Left forelimb (tissue), 1 donor: Measurements from ENCODE around the gene AFF3.

Experiments
- DNase-seq: peaks from one replicate; pipeline ENCODE4 v3.0.0-alpha.2; 2018; ENCODE audit warnings: low spot score

Gene AFF3

GRCh38 chr2:100043081-100043890 lies 99.1 kb downstream of the AFF3 start:
- DNase-seq = no peak

- DNase-seq = no peak
These were observed 99.8 kb downstream of the AFF3 start for GRCh38 chr2:100042562-100042961.

GRCh38 chr2:100041946-100042345 lies 100.4 kb downstream of the AFF3 start:
- DNase-seq = no peak

GRCh38 chr2:100041385-100041784 lies 101.0 kb downstream of the AFF3 start:
- DNase-seq = no peak

GRCh38 chr2:100040906-100041305 lies 101.5 kb downstream of the AFF3 start:
- no peak for DNase-seq

- DNase-seq = no peak
These were observed 103.0 kb downstream of the AFF3 start for GRCh38 chr2:100039291-100039980.

- DNase-seq = no peak
These were observed 104.4 kb downstream of the AFF3 start for GRCh38 chr2:100038011-100038410.

GRCh38 chr2:100036793-100037192 lies 105.6 kb downstream of the AFF3 start:
- no peak for DNase-seq

- DNase-seq = no peak
These were observed 106.4 kb downstream of the AFF3 start for GRCh38 chr2:100036026-100036425.

GRCh38 chr2:100034431-100034830 lies 108.0 kb downstream of the AFF3 start:
- no peak for DNase-seq

- no peak for DNase-seq
These were observed 108.4 kb downstream of the AFF3 start for GRCh38 chr2:100033976-100034375.

- no peak for DNase-seq
These were observed 110.8 kb downstream of the AFF3 start for GRCh38 chr2:100031604-100032003.

GRCh38 chr2:100029460-100029859 lies 112.9 kb downstream of the AFF3 start:
- no peak for DNase-seq

- no peak for DNase-seq
These were observed 120.5 kb downstream of the AFF3 start for GRCh38 chr2:100021791-100022340.

- no peak for DNase-seq
These were observed 122.9 kb downstream of the AFF3 start for GRCh38 chr2:100019499-100019898.

- DNase-seq = no peak
These were observed 123.8 kb downstream of the AFF3 start for GRCh38 chr2:100018341-100019193.

GRCh38 chr2:100017633-100018032 lies 124.8 kb downstream of the AFF3 start:
- no peak for DNase-seq

- no peak for DNase-seq
These were observed 125.6 kb downstream of the AFF3 start for GRCh38 chr2:100016756-100017155.

- DNase-seq = no peak
These were observed 126.5 kb downstream of the AFF3 start for GRCh38 chr2:100015849-100016248.

GRCh38 chr2:100013892-100014677 lies 128.3 kb downstream of the AFF3 start:
- no peak for DNase-seq

GRCh38 chr2:100012561-100012960 lies 129.8 kb downstream of the AFF3 start:
- no peak for DNase-seq
